ENCODE results near the gene ANGPTL2.

DNA sequence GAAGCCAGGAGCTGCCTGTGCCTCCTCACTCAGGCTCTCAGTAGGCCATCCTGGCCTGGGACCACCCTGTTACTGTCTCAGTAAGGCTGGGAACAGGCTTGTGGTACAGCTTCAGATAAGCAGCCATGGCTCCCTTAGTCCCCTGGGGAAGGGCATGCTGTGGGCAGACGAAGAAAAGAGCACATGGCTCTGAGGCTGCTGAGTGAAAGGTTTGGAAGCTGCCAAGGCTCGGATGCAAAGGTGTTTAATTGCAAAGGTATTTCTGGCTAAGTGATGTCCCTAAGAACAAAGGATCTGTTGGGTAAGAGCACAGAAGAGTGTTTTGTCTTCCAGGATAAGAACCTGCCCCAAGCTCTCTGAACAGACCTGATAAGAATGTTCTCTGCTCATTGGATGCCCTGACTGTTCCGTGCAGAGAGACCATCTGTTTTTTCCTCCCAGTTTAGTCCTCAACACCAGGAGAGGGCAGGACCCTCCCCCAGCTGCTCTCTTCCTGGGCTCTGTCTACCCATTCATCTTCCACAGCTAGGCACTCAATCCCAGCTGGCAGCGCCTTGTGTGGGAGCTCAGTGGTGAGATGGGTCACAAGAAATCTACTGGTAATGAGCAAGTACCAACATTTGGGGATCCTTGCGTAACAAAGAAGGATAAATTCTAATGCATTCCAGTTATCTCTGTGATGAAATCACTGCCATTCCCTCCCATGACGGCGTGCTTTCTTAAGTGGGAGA, 17.7 kb downstream of the ANGPTL2 start:
- TF ChIP-seq, protein P1, sequence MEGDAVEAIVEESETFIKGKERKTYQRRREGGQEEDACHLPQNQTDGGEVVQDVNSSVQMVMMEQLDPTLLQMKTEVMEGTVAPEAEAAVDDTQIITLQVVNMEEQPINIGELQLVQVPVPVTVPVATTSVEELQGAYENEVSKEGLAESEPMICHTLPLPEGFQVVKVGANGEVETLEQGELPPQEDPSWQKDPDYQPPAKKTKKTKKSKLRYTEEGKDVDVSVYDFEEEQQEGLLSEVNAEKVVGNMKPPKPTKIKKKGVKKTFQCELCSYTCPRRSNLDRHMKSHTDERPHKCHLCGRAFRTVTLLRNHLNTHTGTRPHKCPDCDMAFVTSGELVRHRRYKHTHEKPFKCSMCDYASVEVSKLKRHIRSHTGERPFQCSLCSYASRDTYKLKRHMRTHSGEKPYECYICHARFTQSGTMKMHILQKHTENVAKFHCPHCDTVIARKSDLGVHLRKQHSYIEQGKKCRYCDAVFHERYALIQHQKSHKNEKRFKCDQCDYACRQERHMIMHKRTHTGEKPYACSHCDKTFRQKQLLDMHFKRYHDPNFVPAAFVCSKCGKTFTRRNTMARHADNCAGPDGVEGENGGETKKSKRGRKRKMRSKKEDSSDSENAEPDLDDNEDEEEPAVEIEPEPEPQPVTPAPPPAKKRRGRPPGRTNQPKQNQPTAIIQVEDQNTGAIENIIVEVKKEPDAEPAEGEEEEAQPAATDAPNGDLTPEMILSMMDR (IDR thresholded peaks at IDR 0.05 in 2 of 3, conservative IDR thresholded peaks at IDR 0.05 in 1 of 3; ENCODE audit: borderline replicate concordance in 1 of 3, insufficient read depth in 1 of 3, low read depth in 2 of 3, low read length in 2 of 3): no peak
- no peak for TF ChIP-seq RAD21 (IDR thresholded peaks at IDR 0.05; ENCODE audit: low read depth)
- TF ChIP-seq SRF (IDR thresholded peaks at IDR 0.05; ENCODE audit: low read depth): no peak
- TF ChIP-seq ATF3 (IDR thresholded peaks at IDR 0.05): no peak
- no peak for TF ChIP-seq EGR1 (IDR thresholded peaks at IDR 0.05; ENCODE audit: low read depth)
- TF ChIP-seq POLR2A (IDR thresholded peaks at IDR 0.05; ENCODE audit: borderline replicate concordance, extremely low read depth, insufficient read depth, insufficient read length): no peak

Measured in HCT116 (cell line).